Measurements from ENCODE around the gene TOX3.

Gene TOX3

DNA sequence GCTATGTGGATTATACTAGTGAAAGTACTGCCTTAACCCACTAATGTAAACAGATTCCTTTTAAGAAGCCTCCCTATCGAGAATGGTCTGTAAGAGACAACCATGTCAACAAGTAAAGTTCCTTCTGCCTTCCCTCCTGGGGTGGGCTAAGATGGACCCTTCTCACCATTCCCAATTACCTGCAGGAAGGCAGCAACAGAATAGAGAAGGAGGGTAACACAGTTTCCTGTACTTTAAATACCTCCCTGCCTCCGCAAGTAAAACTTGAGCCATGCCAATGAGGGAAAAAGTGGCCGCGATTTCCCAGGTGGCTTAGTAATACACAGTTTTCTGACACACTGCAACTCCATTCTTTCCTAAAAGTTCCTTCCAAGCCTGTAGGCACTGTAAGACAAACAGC is 45.2 kb downstream of the TOX3 start:
- no peak for DNase-seq (ENCODE audit: low read depth)
- no peak overlapping the region for H3K4me3 ChIP-seq (ENCODE audit: low read length)
- TF ChIP-seq, protein P1, sequence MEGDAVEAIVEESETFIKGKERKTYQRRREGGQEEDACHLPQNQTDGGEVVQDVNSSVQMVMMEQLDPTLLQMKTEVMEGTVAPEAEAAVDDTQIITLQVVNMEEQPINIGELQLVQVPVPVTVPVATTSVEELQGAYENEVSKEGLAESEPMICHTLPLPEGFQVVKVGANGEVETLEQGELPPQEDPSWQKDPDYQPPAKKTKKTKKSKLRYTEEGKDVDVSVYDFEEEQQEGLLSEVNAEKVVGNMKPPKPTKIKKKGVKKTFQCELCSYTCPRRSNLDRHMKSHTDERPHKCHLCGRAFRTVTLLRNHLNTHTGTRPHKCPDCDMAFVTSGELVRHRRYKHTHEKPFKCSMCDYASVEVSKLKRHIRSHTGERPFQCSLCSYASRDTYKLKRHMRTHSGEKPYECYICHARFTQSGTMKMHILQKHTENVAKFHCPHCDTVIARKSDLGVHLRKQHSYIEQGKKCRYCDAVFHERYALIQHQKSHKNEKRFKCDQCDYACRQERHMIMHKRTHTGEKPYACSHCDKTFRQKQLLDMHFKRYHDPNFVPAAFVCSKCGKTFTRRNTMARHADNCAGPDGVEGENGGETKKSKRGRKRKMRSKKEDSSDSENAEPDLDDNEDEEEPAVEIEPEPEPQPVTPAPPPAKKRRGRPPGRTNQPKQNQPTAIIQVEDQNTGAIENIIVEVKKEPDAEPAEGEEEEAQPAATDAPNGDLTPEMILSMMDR (conservative IDR thresholded peaks at IDR 0.05; ENCODE audit: low read depth, low read length): no peak

GRCh38 chr16:52500963-52501362 is 46.0 kb downstream of the TOX3 start:
- no peak overlapping the region for H3K4me3 ChIP-seq (ENCODE audit: low read length)
- DNase-seq (ENCODE audit: low read depth): no peak
- TF ChIP-seq, protein P1 (conservative IDR thresholded peaks at IDR 0.05; ENCODE audit: low read depth, low read length): no peak

GRCh38 chr16:52499060-52499440 is 47.9 kb downstream of the TOX3 start:
- no peak overlapping the region for H3K4me3 ChIP-seq (ENCODE audit: low read length)
- no peak for DNase-seq (ENCODE audit: low read depth)
- TF ChIP-seq, protein P1 (conservative IDR thresholded peaks at IDR 0.05; ENCODE audit: low read depth, low read length): no peak

GRCh38 chr16:52498328-52499059 is 48.4 kb downstream of the TOX3 start:
- DNase-seq (ENCODE audit: low read depth): no peak
- TF ChIP-seq, protein P1 (conservative IDR thresholded peaks at IDR 0.05; ENCODE audit: low read depth, low read length): no peak
- H3K4me3 ChIP-seq (ENCODE audit: low read length): no peak overlapping the region

DNA sequence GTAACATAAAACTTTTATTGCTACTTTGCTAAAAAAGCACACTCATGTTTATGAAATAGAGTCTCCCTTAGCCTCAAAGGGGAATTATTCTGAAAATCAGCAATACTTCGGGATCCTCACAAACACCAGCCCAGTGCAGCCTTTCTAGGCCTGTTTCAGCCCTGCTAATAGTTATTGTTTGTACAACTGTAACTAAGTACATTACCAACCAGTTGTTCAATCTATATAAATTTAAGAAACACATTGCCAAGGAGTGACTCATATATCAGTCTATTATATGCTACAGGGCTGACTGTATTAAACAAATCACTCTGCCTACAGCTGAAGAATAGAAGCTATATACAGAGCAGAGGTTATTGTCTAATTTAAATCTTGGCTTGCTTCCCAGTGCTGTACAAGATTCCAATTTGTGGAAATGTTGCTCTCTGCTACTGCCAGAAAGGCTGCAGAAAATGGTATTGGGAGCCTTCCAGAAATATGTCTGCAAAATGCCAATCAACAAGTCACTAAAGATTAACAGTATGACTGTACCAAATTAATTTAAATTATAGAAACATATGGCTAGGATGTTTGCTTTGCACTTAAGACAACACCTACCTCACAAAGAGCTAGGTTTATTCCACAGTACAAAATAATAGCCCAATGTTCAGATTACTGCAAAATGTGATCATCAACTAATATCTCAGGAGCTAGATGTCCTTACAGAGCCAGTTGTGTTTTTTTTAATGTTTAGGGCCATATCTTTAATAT is 49.7 kb downstream of the TOX3 start:
- TF ChIP-seq, protein P1 (conservative IDR thresholded peaks at IDR 0.05; ENCODE audit: low read depth, low read length): no peak
- peak; percentile 93 for DNase-seq (ENCODE audit: low read depth)
- H3K4me3 ChIP-seq (ENCODE audit: low read length): no peak overlapping the region

- TF ChIP-seq, protein P1 (conservative IDR thresholded peaks at IDR 0.05; ENCODE audit: low read depth, low read length): no peak
- H3K4me3 ChIP-seq (ENCODE audit: low read length): no peak overlapping the region
- DNase-seq (ENCODE audit: low read depth): peak; percentile 62
Observed at GRCh38 chr16:52496051-52496876, 50.7 kb downstream of the TOX3 start.
